ENCODE results near the gene MON2. TPM values are rescaled to one million over a fixed set of nuclear protein-coding genes. Genes with fewer than 3 reads are reported as not detected.
A peak's percentile ranks its signal among the peaks of the same experiment; 100 is the strongest.

The MON2 gene
- total RNA-seq, 1 experiment from 2014 or later: 32.8 TPM

DNA sequence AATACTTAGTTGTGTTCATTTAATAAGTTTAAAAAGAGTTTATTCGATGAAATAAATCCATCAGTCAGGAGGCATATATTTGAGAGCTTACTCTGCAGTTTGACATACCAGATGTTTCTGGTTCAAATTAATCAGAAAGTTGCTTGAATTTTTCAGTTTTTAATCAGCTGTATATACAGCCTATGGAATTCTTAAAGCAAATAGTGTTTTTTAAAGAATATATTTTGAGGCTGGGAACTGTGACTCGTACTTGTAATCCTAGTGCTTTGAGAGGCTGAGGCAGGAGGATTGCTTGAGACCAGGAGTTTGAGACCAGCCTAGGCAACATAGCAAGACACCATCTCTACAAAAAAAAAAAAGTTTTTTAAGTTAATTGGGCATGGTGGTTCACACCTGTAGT, 112.1 kb downstream of the MON2 start:
- Histone ChIP-seq H4K20me1 (ENCODE audit: insufficient read depth) (no peaks in the 10 kb centered on the region), H2AFZ (no peak overlapping the region), H3F3A (ENCODE audit: insufficient read depth, low read depth) (no peaks in the 10 kb centered on the region; the same call in 1 of the 2 replicates), H3K4me3 (no peak overlapping the region), H3K4me1 (replicated peaks; ENCODE audit: insufficient read depth) (no peaks in the 10 kb centered on the region), H3K27me3 (ENCODE audit: insufficient read depth, low read depth) (no peaks in the 10 kb centered on the region), H3K27ac (no peak overlapping the region), H3K9me3 (ENCODE audit: insufficient read depth, low read depth) (no peaks in the 10 kb centered on the region), H3K4me2 (no peak overlapping the region), H3K79me2 (ENCODE audit: low read depth) (no peaks in the 10 kb centered on the region), H3K9me2 (ENCODE audit: insufficient read depth) (no peaks in the 10 kb centered on the region), H3K36me3 (ENCODE audit: low read depth) (no peaks in the 10 kb centered on the region)
- TF ChIP-seq, protein P1, sequence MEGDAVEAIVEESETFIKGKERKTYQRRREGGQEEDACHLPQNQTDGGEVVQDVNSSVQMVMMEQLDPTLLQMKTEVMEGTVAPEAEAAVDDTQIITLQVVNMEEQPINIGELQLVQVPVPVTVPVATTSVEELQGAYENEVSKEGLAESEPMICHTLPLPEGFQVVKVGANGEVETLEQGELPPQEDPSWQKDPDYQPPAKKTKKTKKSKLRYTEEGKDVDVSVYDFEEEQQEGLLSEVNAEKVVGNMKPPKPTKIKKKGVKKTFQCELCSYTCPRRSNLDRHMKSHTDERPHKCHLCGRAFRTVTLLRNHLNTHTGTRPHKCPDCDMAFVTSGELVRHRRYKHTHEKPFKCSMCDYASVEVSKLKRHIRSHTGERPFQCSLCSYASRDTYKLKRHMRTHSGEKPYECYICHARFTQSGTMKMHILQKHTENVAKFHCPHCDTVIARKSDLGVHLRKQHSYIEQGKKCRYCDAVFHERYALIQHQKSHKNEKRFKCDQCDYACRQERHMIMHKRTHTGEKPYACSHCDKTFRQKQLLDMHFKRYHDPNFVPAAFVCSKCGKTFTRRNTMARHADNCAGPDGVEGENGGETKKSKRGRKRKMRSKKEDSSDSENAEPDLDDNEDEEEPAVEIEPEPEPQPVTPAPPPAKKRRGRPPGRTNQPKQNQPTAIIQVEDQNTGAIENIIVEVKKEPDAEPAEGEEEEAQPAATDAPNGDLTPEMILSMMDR (conservative IDR thresholded peaks at IDR 0.05): no peak
- TF ChIP-seq EZH2 (IDR thresholded peaks at IDR 0.05; ENCODE audit: low read depth): no peak
- POLR2A ChIA-PET (ENCODE audit: unreplicated experiment): no interaction called here
- intact Hi-C loops (cut with micrococcal nuclease; ENCODE audit: unreplicated experiment): no loop called here
- no peak for DNase-seq
- no TSS peak for BruUV-seq (replicated peaks)
- CTCF ChIA-PET: no interaction called here

DNA sequence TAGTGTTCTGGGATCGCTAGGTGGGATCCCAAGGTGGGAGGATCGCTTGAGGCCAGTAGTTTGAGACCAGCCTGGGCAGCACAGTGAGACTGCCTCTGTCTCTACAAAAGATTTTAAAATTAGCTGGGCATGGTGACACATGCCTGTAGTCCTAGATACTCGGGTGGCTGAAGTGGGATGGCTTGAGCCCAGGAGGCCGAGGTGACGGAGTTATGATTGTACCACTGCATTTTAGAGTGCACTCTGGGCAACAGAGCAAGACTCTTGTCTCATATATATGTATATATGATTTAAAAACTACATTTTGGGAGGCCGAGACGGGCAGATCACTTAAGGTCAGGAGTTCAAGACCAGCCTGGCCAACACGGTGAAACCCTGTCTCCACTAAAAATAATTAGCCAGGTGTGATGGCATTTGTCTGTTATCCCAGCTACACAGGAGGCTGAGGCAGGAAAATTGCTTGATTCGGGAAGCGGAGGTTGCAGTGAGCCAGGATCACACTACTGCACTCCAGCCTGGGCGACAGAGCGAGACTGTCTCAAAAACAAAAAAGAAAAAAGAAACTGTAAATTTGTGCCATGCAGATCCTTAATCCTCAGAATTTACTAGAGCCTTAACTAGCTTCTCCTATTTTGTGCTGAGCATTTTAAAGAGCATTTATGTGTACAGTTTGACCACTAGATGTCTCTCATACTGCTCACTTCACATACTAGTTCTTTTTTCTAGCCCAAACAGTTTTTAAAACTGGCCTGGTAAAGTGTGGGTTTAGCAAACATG, 114.8 kb downstream of the MON2 start:
- no peaks in the 10 kb centered on the region for H3K27me3 ChIP-seq (ENCODE audit: insufficient read depth, low read depth)
- DNase-seq: peak in 1 of 2 experiments; percentile 45
- H2AFZ ChIP-seq: no peak overlapping the region
- no peaks in the 10 kb centered on the region for H3K9me2 ChIP-seq (ENCODE audit: insufficient read depth)
- H3K27ac ChIP-seq: no peak overlapping the region
- H3K36me3 ChIP-seq (ENCODE audit: low read depth): no peaks in the 10 kb centered on the region
- H3K4me1 ChIP-seq (replicated peaks; ENCODE audit: insufficient read depth): no peaks in the 10 kb centered on the region
- TF ChIP-seq, protein P1 (conservative IDR thresholded peaks at IDR 0.05): peak; percentile 80
- TF ChIP-seq EZH2 (IDR thresholded peaks at IDR 0.05; ENCODE audit: low read depth): no peak
- H3K79me2 ChIP-seq (ENCODE audit: low read depth): no peaks in the 10 kb centered on the region
- POLR2A ChIA-PET (ENCODE audit: unreplicated experiment): no interaction called here
- intact Hi-C loops (cut with micrococcal nuclease; ENCODE audit: unreplicated experiment): loop anchor here (1.0 kb wide), 2 partner anchors 213 to 218 kb away; no protein-coding TSS in a partner anchor
- BruUV-seq (replicated peaks): no TSS peak
- H3K4me2 ChIP-seq: no peak overlapping the region
- no peaks in the 10 kb centered on the region; the same call in 1 of the 2 replicates for H3F3A ChIP-seq (ENCODE audit: insufficient read depth, low read depth)
- H4K20me1 ChIP-seq (ENCODE audit: insufficient read depth): no peaks in the 10 kb centered on the region
- no peaks in the 10 kb centered on the region for H3K9me3 ChIP-seq (ENCODE audit: insufficient read depth, low read depth)
- CTCF ChIA-PET: interaction anchor here (0.6 to 1.4 kb wide), 9 partner anchors 37 to 487 kb away, joined by 3 to 7 read pairs (median 3); no protein-coding TSS in a partner anchor
- no peak overlapping the region for H3K4me3 ChIP-seq

DNA sequence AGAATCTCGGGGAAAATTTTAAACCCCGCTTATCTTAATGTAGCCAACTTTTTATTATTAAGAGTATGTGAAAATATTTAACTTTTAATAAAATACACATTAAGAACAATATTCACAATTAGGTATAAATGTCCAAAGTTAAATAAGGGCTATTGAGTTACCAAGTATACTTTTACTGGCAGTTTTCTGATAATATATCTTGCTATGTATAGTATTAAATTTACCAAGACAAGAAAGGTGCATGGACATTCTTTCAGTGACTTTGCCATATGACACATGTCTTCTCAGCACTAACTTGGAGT, 115.4 kb downstream of the MON2 start:
- no peak overlapping the region for H3K27ac ChIP-seq
- intact Hi-C loops (cut with micrococcal nuclease; ENCODE audit: unreplicated experiment): loop anchor here (1.0 kb wide), 1 partner anchor 217 kb away; no protein-coding TSS in a partner anchor

More for the DNA sequence above, 115.4 kb downstream of the MON2 start:
- no peaks in the 10 kb centered on the region for H3K36me3 ChIP-seq (ENCODE audit: low read depth)
- BruUV-seq (replicated peaks): no TSS peak
- ChIA-PET CTCF (interaction anchor here (0.6 to 1.4 kb wide), 5 partner anchors 156 to 487 kb away, joined by 3 to 7 read pairs (median 4); no protein-coding TSS in a partner anchor), POLR2A (ENCODE audit: unreplicated experiment) (no interaction called here)
- no peaks in the 10 kb centered on the region for H3K27me3 ChIP-seq (ENCODE audit: insufficient read depth, low read depth)
- H4K20me1 ChIP-seq (ENCODE audit: insufficient read depth): no peaks in the 10 kb centered on the region
- no peak overlapping the region for H3K4me3 ChIP-seq
- H3K79me2 ChIP-seq (ENCODE audit: low read depth): no peaks in the 10 kb centered on the region
- no peak for DNase-seq
- H3K4me1 ChIP-seq (replicated peaks; ENCODE audit: insufficient read depth): no peaks in the 10 kb centered on the region
- no peak overlapping the region for H2AFZ ChIP-seq
- no peaks in the 10 kb centered on the region for H3K9me3 ChIP-seq (ENCODE audit: insufficient read depth, low read depth)
- H3F3A ChIP-seq (ENCODE audit: insufficient read depth, low read depth): no peaks in the 10 kb centered on the region; the same call in 1 of the 2 replicates
- H3K9me2 ChIP-seq (ENCODE audit: insufficient read depth): no peaks in the 10 kb centered on the region
- no peak overlapping the region for H3K4me2 ChIP-seq
- no peak for TF ChIP-seq EZH2 (IDR thresholded peaks at IDR 0.05; ENCODE audit: low read depth)
- TF ChIP-seq, protein P1 (conservative IDR thresholded peaks at IDR 0.05): peak; percentile 39; the same call in 1 of the 2 replicates
